Gastroesophageal sphincter (tissue), 3 donors: Measurements from ENCODE around the gene SLC15A3.
A peak's percentile ranks its signal among the peaks of the same experiment; 100 is the strongest.

Experiments
- CTCF ChIP-seq, 4 experiments: fragments of 200-600 bp in 2 of 4; fragments of 450-650 bp in 2 of 4; sonication (generic) in 1 of 4; IDR thresholded peaks; one replicate each; pipeline ENCODE4 v1.5.1; 2017 to 2019; ENCODE audit warnings: antibody characterized with exemption in 4 of 4, mild to moderate bottlenecking in 2 of 4, moderate library complexity in 2 of 4
- EP300 ChIP-seq: sonication (generic); formaldehyde crosslinking; IDR thresholded peaks from one replicate; pipeline ENCODE4 v1.6.1; 2017; ENCODE audit warnings: antibody characterized with exemption, mild to moderate bottlenecking
- POLR2A ChIP-seq, 2 donors: fragments of 450-650 bp; IDR thresholded peaks; one replicate each; pipeline ENCODE4 v1.6.1; 2017; ENCODE audit warnings: antibody characterized with exemption in 2 of 2, mild to moderate bottlenecking in 2 of 2, moderate library complexity in 1 of 2
- POLR2AphosphoS5 ChIP-seq: sonication (generic); formaldehyde crosslinking; IDR thresholded peaks from one replicate; pipeline ENCODE4 v1.6.1; 2017; ENCODE audit warnings: antibody characterized with exemption

GRCh38 chr11:60905551-60906113 is 46.3 kb downstream of the SLC15A3 start:
- no peak for TF ChIP-seq EP300
- no peak for TF ChIP-seq CTCF (IDR thresholded peaks at IDR 0.05)
- TF ChIP-seq POLR2A (IDR thresholded peaks at IDR 0.05): no peak
- peak; percentile 17 for TF ChIP-seq POLR2AphosphoS5
